NCI-H1417 treated with DMSO at 0.1 percent for 48 hours (cell line): Measurements from ENCODE around the gene HNRNPUL1.
"Not testable (repeated sequence)": the region's sequence is repeated elsewhere in the genome, so short reads cannot be mapped to it uniquely, and the experiment has no call there.

Experiments
- DNase-seq: peaks from one replicate; lab custom pipeline; 2025; lab: John Stamatoyannopoulos, UW

Gene HNRNPUL1

GRCh38 chr19:41263850-41264580, at the start of gene HNRNPUL1:
HNRNPUL1 (plus strand) TSS chr19:41264372; CDS start chr19:41264504, 132 bp downstream.
- DNase-seq: peak; percentile 98

- DNase-seq: no peak
These were observed 46.4 kb upstream of the HNRNPUL1 start for GRCh38 chr19:41217741-41218140.

- DNase-seq: no peak
These were observed 45.9 kb upstream of the HNRNPUL1 start for GRCh38 chr19:41218249-41218614.

- DNase-seq: no peak
These were observed 45.3 kb upstream of the HNRNPUL1 start, which contains the start of gene AXL for GRCh38 chr19:41218615-41219507. AXL (plus strand) TSS chr19:41219223; CDS start chr19:41219393, 170 bp downstream.

GRCh38 chr19:41219924-41220567, 44.1 kb upstream of the HNRNPUL1 start:
- DNase-seq: no peak

GRCh38 chr19:41220811-41221210, 43.4 kb upstream of the HNRNPUL1 start:
- no peak for DNase-seq

- DNase-seq: no peak
These were observed 42.5 kb upstream of the HNRNPUL1 start for GRCh38 chr19:41221514-41222205.

- no peak for DNase-seq
These were observed 41.9 kb upstream of the HNRNPUL1 start for GRCh38 chr19:41222240-41222639.

GRCh38 chr19:41223431-41224234, 40.5 kb upstream of the HNRNPUL1 start:
- no peak for DNase-seq

GRCh38 chr19:41224632-41225031, 39.5 kb upstream of the HNRNPUL1 start:
- DNase-seq: no peak

GRCh38 chr19:41225238-41226052, 38.7 kb upstream of the HNRNPUL1 start:
- no peak for DNase-seq

- DNase-seq: no peak
These were observed 37.9 kb upstream of the HNRNPUL1 start for GRCh38 chr19:41226053-41226873.

GRCh38 chr19:41226874-41227390, 37.2 kb upstream of the HNRNPUL1 start:
- no peak for DNase-seq

- no peak for DNase-seq
These were observed 35.7 kb upstream of the HNRNPUL1 start for GRCh38 chr19:41228486-41228885.

- not testable (repeated sequence) for DNase-seq
These were observed 34.8 kb upstream of the HNRNPUL1 start for GRCh38 chr19:41229338-41229737.

GRCh38 chr19:41230067-41230857, 33.9 kb upstream of the HNRNPUL1 start:
- no peak for DNase-seq

GRCh38 chr19:41232686-41233085, 31.5 kb upstream of the HNRNPUL1 start:
- no peak for DNase-seq

- DNase-seq: no peak
These were observed 30.4 kb upstream of the HNRNPUL1 start for GRCh38 chr19:41233748-41234240.
